Activated CD8-positive, alpha-beta memory T cell treated with anti-CD3 and anti-CD28 coated beads, Interleukin-2, amount 50 U/mL, for 4 hours (primary cell): ENCODE measurements around the gene EFNA4.
A peak's percentile ranks its signal among the peaks of the same experiment; 100 is the strongest.
"Not testable (repeated sequence)": the region's sequence is repeated elsewhere in the genome, so short reads cannot be mapped to it uniquely, and the experiment has no call there.

ENCODE experiments used
- DNase-seq: peaks from one replicate; pipeline ENCODE4 v3.0.0-alpha.2; 2020

Gene EFNA4

DNA sequence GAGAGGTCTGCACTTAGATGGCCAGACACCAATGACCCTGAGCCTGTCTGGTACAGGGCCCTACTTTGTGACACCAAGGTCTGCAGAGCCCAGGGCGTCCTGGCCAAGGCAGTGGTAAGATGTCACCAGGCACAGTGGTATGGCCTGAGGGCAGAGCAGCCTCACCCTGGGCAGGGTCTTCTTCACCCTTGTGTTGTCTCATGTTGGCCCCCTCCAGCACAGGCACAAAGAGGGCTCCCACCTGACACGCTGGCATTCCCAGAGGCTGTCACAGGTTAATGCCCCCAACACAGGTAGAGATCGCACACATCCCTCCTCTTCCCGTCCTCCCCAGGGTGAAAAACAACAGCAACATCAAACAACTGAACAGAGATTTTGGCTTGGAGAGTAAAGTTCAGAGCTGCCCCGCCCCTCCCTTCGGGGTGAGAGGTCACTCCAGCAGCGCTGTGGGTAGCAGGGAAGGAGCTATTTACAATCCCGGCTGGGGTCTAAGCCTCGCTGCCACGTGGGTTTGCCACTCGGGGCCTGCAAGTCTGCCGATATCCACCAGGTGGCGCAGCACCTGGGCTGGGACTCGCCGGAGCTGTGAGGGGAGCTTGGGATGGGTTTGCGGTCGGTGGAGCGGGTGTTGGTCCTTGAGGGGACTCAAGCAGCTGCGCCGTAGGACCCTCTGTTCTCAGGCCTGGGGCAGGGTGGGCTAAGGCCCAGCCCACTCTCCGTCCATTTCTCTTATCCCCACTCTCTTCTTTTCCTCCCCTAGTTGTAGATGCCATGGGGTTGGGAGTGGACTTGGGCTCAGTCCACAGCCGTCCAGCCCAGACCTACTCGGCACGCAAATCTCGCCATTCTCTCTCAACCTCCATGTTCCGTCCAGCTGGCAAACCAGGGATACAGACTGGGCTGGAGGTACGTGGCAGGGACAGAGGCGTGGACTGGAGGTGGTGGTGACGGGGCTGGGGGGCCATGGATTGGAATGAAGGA is 27.8 kb downstream of the EFNA4 start:
- DNase-seq, result peak; percentile 84

DNA sequence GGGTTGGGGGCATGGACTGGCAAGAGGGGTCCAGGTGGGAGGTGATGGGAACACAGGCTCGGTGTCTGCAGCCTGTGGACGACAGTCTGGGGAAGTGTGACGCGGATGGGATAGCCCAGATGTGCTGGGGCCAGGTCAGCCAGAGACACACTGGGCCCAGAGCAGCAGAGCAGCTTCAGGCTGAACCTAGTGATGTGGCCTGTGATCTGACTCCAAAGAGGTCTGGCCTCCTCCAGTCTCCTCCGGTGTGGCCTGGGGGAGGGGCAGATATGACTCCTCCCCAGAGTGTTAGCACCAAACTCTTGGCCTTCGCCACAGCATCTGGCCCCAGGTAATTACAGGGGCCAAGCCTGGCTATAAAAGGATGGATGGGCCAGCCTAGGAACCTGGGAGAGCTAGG is 28.6 kb downstream of the EFNA4 start:
- no peak for DNase-seq

DNA sequence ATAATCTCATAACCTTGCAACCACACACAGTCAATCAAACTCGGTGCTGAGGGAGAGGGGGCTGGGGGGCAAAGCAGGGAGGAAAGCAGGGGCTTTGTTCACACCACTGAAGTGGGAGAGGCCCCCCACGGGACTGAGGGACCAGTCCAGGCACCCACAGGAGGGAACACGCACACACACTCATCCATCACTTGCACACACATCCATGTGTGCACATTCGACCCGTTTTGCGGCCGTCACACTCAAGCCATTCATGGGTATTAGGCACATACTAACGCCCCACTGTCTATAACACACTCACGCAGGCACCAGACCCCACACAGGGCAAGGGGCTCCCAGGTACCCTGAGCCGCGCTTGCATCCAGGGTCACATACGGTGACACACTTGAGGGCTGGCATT is 29.1 kb downstream of the EFNA4 start:
- no peak for DNase-seq

DNA sequence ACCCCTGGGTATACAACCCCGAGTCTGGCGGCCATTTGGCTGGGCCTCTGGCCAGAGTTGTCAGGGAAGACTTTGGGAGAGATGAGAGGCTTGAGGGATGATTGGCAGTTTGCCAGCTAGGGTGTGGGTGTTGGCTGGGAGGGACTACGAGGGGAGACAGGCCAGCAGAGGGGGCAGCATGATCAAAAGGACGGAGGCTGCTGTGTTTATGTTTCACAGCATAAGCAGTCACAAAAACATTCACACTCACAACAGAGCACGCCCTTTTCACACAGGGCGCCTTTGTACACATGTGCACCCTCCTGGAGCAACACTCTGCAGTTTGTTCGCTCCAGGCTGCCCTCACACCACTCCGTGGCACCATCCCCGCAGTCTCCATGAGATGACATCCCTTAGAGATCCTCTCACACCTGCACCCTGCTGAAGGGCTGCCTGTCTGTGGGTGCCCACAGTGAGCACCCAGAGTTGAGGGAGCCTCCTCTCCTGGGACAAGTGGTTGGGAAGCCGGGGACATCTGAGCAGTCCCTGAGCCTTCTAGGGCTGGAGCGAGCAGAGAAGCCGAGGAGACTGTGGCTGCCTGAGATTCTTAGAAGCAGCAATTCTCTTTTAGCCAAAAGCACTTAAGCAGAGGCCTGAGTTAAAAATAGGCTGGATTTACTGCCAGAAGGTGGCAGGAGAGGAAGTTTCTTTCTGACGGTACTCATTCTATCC is 30.5 kb downstream of the EFNA4 start:
- no peak for DNase-seq

DNA sequence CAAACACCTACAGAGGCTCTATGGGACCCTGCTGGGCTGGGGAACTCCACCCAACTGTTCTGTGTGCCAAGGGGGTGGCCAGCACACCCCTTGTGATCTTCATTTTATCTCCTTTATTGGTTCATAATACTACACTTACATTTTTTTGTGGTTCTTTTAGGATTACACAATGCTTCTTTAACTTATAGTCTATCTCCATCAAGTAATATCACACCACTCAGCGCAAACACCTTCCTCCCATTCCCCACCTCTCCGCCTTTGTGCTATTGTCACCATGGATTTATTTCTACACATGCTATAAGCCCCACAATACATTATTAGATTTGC is 31.0 kb downstream of the EFNA4 start:
- DNase-seq, result no peak

DNA sequence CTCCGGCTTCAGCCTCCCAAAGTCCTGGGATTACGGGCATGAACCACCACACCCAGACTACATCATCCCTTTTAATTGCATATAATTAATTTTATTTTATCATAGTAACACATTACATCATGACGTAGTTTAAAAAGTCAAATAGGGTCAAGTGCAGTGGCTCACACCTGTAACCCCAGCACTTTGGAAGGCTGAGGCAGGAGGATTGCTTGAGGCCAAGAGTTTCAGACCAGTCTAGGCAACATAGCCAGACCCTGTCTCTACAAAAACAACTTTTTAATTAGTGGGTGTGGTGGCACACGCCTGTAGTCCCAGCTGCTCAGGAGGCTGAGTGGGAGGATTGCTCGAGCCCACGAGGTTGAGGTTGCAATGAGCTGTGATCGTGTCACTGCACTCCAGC is 35.8 kb downstream of the EFNA4 start:
- DNase-seq, result no peak

DNA sequence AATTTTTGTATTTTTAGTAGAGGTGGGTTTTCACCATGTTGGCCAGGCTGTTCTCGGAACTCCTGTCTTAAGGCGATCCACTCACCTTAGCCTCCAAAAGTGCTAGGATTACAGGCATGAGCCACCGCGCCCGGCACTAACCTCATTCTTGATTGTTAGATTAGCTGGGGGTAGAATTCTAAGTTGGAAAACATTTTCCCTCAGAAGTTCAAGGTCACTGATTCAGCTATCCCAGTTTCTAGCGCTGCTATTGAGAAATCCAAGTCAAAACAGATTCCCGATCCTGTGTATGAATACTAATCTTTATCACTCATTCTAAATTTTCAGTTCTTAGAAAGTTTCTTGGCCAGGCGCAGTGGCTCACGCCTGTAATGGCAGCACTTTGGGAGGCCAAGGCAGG is 39.8 kb downstream of the EFNA4 start:
- DNase-seq, result no peak

DNA sequence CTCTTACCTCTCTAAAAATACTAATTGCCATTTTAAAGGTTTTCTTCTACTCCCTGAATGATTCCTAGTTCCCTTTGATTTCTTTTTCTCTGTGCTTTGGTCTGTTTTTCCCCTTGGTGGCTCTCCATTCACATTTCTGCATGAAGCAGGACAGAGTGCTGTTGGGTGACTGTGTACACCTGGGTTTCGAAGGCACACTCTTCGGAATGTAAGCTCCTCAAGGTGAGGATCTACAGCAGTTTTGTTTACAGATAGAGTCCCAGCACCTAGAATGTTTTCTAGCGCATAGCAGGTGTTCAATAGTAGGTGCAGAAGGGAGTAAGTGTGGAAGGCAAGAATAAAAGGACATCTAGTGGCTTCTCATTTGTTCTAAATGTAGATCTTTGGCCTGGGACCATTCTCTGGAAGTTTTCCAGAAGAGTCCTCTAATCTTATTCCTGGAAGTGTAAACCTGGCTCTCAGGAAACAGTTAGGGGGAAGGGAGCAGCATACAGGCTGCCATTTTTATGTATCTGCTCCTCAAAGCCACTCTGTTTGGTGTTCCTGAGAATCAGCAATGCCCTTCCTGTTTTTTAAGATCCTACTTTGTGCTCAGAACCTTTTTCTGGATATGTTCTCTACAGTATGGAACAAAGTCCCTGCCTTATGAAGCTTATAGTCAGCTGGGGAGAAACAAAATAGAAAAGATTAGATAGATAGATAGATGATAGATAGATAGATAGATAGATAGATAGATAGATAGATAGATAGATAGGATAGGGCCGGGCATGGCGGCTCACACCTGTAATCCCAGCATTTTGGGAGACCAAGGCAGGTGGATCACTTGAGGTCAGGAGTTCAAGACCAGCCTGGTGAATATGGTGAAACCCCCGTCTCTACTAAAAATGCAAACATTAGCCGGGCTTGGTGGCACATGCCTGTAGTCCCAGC is 41.3 kb downstream of the EFNA4 start:
- no peak for DNase-seq

DNA sequence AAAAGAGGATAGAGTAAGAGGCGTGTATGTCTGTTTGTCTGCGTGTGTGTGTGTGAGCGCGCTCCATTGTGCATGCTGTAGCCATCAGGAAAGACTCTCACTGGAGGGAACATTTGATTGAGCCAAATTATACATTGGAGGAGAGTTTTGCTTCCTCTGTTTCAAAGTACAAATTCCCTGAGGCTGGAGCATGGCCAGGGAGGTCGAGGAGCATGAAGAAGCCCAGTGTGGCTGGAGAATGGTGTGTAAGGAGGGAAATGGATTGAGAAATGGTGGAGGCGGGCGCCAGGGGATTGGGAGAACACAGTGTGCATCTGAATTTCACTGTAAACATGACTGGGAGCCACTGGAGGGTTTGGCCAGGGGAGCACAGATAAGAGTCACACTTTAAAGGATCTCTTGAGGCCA is 42.1 kb downstream of the EFNA4 start:
- DNase-seq, result no peak

DNA sequence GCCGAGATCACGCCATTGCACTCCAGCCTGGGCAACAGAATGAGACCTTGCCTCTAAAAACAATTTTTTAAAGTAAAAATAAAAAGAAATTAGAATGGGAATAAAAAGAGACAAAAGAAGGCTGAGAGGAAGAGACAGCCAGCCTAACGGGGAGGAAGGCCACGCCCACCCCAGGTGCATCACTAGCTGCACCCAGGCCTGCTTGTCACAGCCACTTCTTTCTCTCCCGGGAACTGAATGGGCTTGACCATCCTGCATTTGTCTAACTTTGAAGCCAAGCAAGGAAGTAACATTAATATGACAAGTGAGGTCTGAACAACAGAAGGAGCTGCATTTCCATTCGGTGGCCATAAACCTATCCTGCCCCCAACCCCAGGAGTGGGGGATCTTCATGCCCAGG is 43.3 kb downstream of the EFNA4 start:
- no peak for DNase-seq

DNA sequence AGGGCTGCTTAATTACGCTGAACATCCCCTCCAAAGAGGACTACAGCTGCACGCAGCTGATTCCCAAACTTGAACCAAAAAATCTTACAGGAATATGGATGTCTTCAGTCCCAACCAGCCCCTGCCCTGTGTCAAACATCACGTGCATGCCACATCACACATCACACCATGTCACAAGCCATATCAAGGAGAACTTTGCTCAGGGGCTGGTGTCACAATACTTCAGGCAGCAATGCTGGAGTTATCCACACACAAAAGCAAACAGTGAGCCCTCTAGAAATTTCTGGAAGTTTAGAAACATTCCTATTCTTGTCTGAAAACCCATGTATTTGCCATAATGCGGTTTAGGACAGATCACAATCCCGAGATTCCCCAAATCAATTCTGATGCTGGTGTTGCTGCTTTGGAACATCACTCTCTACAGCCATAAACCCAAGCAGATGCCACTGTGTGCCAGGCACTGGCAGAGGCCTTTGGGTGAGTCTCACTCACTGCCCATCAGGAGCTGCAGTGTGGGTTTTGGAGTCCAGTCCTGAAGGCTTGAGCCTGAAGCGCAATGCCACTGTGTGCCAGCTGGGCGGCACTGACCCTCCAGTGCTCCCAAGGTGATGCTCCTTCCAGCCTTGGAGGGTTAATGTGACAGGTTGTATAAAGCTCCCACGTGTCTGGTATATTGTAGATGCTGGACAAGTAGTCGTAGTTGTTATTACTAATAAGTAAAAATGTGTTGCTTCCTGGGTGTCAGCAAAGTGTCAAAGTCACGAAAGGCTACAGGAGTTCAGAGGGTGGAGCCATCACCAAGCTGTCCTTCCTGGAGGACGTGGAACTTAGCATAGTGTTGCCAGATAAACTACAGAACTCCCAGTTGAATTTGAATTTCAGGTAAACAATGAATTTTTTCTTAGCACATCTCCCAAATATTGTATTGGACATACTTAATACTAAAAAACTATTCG is 44.0 kb downstream of the EFNA4 start:
- DNase-seq, result no peak

DNA sequence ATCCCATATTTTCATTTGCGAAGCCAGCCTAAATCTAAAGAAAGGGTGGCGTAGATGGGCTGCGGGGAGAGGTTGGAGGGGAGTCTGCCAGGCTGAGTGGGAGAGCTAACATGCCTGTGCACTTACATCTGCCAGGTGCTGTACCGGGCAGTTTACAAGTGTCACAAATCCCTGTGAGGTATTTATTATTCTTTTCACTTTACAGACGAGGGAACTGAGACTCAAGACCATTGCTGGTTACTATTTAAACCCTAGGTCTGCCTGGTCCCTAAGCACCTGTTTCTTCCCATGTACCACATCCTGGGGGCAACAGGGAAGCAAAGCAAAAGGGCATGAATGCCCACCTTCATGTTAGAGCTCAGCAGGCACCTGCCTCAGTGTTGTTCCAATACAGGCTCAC is 44.8 kb downstream of the EFNA4 start:
- no peak for DNase-seq

DNA sequence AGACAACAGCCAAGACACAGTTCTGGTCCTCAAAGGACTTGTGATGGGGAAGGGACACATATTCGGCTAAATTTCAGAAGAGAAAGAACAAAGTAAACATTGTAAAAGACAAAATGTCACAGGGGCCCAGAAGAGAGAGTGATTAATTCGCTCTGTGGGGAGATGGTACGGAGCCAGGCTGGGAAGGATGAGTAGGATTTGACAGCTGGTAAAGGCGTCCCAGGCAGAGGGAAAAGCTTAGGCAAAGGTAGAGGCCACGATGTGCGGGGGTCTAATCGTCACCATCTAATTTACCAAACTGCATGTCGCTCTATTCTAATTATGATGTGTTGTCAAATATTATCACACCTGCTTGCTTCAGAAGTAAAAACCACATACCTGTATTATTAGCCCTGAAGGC is 46.8 kb downstream of the EFNA4 start:
- no peak for DNase-seq

DNA sequence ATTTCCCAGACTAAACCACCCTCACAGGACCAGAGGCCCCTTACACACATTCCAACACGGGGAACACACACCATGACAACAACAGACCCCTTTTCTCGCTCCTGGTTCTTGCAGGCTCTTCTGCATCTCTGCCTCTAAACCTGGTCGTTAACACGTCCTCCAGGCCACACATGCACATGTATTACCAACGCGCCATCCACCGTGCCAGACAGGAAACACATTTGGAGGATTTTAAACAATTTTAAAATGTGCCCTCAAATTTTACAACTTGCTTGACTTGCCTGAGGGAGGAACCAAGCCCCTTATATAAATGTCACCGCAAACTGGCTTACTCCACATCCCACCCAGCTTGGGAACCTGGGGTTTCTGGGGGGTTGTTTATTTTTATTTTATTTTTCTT is 47.3 kb downstream of the EFNA4 start:
- DNase-seq, result no peak

DNA sequence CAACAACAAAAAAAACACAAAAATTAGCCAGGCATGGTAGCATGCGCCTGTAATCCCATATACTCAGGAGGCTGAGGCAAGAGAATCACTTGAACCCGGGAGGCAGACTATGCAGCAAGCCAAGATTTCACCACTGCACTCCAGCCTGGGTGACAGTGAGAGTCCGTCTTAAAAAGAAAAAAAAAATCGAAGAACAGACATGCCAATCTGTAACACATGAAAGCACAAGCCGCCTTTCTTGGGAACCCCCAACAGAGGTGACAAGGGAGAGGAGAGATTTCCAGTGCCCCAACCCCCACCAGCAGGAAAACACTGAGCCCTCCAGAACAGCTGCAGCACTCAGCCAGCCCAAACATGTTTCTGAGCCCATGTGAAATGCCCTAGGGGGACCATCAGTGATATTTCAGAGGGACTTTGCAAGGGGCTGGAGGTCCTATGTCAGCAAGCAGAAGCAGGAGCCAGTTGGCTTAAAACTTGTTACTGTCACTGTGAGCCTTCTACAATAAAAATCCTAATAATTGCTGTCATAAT is 50.0 kb downstream of the EFNA4 start:
- DNase-seq, result no peak

DNA sequence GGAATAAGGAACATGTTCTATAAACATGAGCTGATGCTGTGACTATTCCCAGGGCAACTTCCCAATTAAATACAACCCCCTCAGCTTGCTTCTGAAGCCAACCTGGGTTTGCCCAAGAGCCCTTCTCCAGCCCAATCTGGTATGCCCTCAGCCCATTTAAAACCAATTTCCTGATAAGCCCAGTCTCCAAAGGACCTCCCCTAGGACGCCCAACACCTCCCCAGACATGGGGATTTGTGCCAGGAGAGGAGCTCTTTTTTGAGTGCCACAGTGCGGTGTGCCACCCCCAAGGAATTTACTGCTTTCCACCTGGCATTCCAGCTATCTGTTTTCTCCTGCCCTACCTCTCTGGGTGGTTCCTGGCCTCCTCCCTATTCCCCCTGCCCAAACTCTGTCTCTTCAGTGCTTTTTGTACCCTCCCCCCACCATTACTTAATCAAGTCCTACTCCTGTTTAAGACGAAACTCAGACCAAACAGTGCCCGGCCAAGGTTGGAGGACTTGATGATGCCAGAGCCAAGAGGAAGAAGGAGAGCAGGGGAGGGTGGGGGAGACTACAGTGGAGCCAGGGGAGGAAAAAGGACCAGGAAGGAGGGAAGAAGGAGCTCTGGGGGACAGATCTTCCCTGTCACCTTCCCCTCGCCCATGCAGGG is 52.7 kb downstream of the EFNA4 start:
- no peak for DNase-seq

DNA sequence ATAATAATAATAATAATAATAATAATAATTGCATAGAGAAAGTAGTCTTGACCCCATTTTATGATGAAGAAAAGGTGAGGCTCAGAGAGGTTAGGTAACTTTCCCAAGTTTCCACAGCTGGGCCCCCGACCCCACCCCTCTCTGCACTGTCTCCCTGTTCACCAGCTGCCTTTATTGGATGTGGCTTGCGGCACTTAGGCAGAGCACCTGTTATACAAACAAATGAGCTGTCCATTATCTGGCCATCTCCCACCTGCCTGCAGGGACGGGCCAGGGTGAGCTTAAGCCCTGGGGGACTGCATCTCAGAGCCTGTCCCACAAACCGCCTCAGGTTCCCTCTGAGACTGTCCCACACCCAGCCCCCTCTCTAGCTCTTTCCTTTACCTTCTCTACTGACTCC is 54.1 kb downstream of the EFNA4 start:
- DNase-seq, result no peak

DNA sequence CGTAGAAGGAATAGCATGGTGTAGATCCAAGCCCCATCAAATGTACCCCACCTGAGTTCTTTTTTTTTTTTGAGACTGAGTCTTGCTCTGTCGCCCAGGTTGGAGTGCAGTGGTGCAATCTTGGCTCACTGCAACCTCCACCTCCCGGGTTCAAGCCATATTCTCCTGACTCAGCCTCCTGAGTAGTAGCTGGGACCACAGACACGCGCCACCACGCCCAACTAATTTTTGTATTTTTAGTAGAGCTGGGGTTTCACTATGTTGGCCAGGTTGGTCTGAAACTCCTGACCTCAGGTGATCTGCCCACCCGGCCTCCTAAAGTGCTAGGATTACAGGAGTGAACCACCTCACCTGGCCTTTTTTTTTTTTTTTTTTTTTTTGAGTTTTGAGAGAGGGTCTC is 54.5 kb downstream of the EFNA4 start:
- not testable (repeated sequence) for DNase-seq
